Tibial artery (tissue), 4 donors: ENCODE measurements around the gene TYW1.
"Not testable (repeated sequence)": the region's sequence is repeated elsewhere in the genome, so short reads cannot be mapped to it uniquely, and the experiment has no call there.

Experiments
- DNase-seq, 2 donors: peaks; one replicate each; pipeline ENCODE4 v3.0.0-alpha.2; 2019
- H3K27ac ChIP-seq, 2 donors: fragments of 200-600 bp; sonication (generic) in 1 of 2; 1 replicate in 1 of 2; 2 replicates in 1 of 2; pipeline ENCODE4 v1.5.1; 2018 to 2019; ENCODE audit warnings: mild to moderate bottlenecking in 1 of 2
- H3K27me3 ChIP-seq, 2 donors: fragments of 200-600 bp; sonication (generic) in 1 of 2; one replicate each; pipeline versions ENCODE4 v1.5.1 to v1.6.0; 2016 to 2019
- H3K36me3 ChIP-seq, 3 donors: fragments of 200-600 bp; sonication (generic) in 2 of 3; one replicate each; pipeline ENCODE4 v1.5.1; 2016 to 2019; ENCODE audit warnings: mild to moderate bottlenecking in 2 of 3
- H3K4me1 ChIP-seq, 4 donors: fragments of 200-600 bp; sonication (generic) in 2 of 4; 1 replicate in 3 of 4; 2 replicates in 1 of 4; pipeline ENCODE4 v1.5.1; 2016 to 2019
- H3K4me3 ChIP-seq, 2 donors: fragments of 200-600 bp; sonication (generic) in 1 of 2; 1 replicate in 1 of 2; 2 replicates in 1 of 2; pipeline ENCODE4 v1.5.1; 2018 to 2019; ENCODE audit warnings: mild to moderate bottlenecking in 2 of 2
- H3K9me3 ChIP-seq, 3 donors: fragments of 200-600 bp; sonication (generic) in 1 of 3; one replicate each; pipeline ENCODE4 v1.5.1; 2016 to 2019
- intact Hi-C: fragments of 100-400 bp; cut with DNase I; formaldehyde crosslinking; loops from one replicate; pipeline ENCODE4 v1.15.0; 2023; ENCODE audit warnings: low total_unique reads

TYW1 gene

GRCh38 chr7:67139876-67140275, 143.2 kb downstream of the TYW1 start:
- H3K4me3 ChIP-seq, intact Hi-C loops, H3K27me3 ChIP-seq, DNase-seq, H3K4me1 ChIP-seq, H3K9me3 ChIP-seq, H3K36me3 ChIP-seq, H3K27ac ChIP-seq: not testable (repeated sequence)

DNA sequence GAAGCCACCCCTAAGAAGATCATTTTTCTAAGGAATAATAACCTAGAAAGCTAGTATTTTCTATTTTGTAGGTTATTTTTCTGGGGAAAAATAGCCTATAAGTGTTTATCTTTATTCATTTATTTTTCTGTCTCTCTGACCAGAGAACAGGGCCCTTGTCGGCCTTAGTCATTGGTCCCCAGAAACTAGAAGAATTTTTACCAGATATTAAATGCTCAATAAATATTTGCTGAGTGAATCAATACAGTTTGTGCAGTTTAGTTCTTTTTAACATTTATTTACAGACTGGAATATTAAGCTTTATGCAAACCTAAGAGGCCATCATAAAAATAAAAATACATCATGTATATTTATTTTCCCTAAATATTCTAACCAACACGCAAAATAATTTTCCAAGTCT, 144.4 kb downstream of the TYW1 start:
- H3K4me3 ChIP-seq, H3K27me3 ChIP-seq, DNase-seq, H3K9me3 ChIP-seq, H3K4me1 ChIP-seq, H3K27ac ChIP-seq, H3K36me3 ChIP-seq, intact Hi-C loops: not testable (repeated sequence)

- H3K36me3 ChIP-seq, H3K9me3 ChIP-seq, H3K4me3 ChIP-seq, H3K27me3 ChIP-seq, H3K4me1 ChIP-seq, intact Hi-C loops, DNase-seq, H3K27ac ChIP-seq: not testable (repeated sequence)
These were observed 146.6 kb downstream of the TYW1 start for GRCh38 chr7:67143091-67143786.

- H3K4me3 ChIP-seq, H3K27me3 ChIP-seq, DNase-seq, H3K9me3 ChIP-seq, H3K27ac ChIP-seq, H3K36me3 ChIP-seq, intact Hi-C loops, H3K4me1 ChIP-seq: not testable (repeated sequence)
These were observed 149.1 kb downstream of the TYW1 start for GRCh38 chr7:67145581-67146193.

DNA sequence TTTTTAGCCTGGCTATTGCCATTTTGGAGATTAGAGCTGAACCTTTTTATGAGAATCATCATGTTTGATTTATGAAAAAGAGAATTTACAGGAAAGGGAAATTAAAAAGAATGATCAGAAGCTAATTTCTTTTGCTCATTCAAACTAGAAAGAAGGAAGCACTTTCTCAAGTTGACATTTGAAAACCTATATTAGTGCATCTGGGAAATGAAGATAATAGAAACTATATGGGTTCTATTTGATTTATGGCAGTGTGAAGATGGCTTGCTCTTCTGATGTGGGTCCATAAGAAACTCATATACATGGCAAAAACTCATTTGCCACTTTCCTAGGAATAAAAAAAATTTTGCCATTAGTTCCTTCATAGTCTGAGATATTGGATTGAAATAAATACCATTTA, 152.5 kb downstream of the TYW1 start:
- H3K9me3 ChIP-seq, DNase-seq, H3K27me3 ChIP-seq, H3K4me1 ChIP-seq, H3K4me3 ChIP-seq, intact Hi-C loops, H3K27ac ChIP-seq: not testable (repeated sequence)
- peaks cover 5 to 13% (median 10%) of the 10 kb centered on the region in 3 donors for H3K36me3 ChIP-seq

- H3K36me3 ChIP-seq, result peaks cover 9 to 34% (median 30%) of the 10 kb centered on the region in 3 donors
- H3K4me3 ChIP-seq, H3K27ac ChIP-seq, H3K4me1 ChIP-seq, H3K9me3 ChIP-seq, DNase-seq, intact Hi-C loops, H3K27me3 ChIP-seq: not testable (repeated sequence)
These were observed 157.7 kb downstream of the TYW1 start for GRCh38 chr7:67154374-67154773.

DNA sequence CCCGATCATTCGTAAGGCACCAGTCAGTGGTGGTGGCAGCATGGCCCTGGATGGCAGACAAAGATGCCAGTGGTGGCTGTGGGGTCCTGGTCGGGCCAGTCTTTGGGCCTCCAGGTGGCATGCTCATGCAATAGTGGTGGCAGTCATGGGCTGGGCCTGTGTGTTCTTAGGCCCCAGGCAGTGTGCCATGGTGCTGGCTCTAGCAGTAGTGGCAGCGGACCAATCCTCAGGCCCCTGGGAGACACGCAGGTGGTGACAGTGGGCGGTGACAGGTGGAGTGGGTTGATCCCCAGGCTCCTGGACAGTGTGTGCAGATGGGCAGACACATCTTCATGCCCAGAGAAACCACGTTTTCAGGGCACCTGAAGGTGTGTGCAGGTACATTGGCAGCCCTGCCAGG, 159.4 kb downstream of the TYW1 start:
- H3K4me3 ChIP-seq, H3K4me1 ChIP-seq, intact Hi-C loops, H3K27me3 ChIP-seq, H3K27ac ChIP-seq, H3K9me3 ChIP-seq, DNase-seq: not testable (repeated sequence)
- peaks cover 9 to 34% (median 30%) of the 10 kb centered on the region in 3 donors for H3K36me3 ChIP-seq

DNA sequence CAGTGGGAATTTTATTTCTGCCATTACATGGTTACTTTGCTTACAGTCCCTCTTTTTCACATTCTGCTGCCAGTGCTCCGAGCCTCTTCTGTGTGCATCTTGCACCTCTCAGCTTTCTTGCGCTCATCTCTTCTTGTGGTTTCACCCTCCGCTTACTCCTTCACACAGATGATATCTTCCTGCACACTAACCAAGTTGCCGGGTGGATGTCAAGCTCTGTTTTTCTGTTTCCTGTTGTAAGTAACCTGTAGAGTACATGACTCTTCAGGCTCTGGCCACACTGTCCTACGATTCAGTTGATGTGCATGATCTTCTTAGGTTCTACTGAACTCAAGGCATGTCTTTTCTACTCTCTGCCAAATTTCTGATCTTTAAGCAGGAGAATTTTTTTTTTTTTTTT, 166.7 kb downstream of the TYW1 start:
- H3K36me3 ChIP-seq, DNase-seq, H3K4me1 ChIP-seq, H3K27me3 ChIP-seq, intact Hi-C loops, H3K27ac ChIP-seq, H3K4me3 ChIP-seq, H3K9me3 ChIP-seq: not testable (repeated sequence)

DNA sequence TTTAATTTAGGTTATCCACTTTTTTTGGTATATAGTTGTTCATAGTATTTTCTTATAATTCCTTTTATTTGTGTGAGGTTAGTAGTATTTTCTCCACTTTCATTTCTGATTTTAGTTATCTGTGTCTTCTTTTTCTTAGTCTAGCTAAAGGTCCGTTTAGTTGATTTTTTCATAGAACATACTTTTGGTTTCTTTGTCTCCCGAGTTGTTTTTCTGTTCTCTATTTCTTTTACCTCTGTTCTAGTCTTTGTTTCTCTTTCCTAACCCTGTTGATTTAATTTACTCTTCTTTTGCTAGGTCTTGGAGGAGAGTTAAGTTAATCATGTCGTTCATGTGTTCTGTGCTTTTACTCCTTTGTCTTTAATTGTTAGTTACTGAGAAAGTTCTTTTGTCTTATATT, 174.5 kb downstream of the TYW1 start:
- H3K4me3 ChIP-seq, H3K27ac ChIP-seq, H3K27me3 ChIP-seq, H3K9me3 ChIP-seq, DNase-seq, intact Hi-C loops, H3K4me1 ChIP-seq, H3K36me3 ChIP-seq: not testable (repeated sequence)

- H3K36me3 ChIP-seq, intact Hi-C loops, H3K4me3 ChIP-seq, H3K4me1 ChIP-seq, H3K9me3 ChIP-seq, H3K27me3 ChIP-seq, H3K27ac ChIP-seq, DNase-seq: not testable (repeated sequence)
These were observed 180.1 kb downstream of the TYW1 start for GRCh38 chr7:67176730-67177129.

GRCh38 chr7:67178915-67179688, 182.5 kb downstream of the TYW1 start:
- H3K27me3 ChIP-seq, H3K27ac ChIP-seq, H3K9me3 ChIP-seq, H3K4me3 ChIP-seq, DNase-seq, H3K4me1 ChIP-seq, H3K36me3 ChIP-seq, intact Hi-C loops: not testable (repeated sequence)

GRCh38 chr7:67182956-67183750, 186.5 kb downstream of the TYW1 start:
- H3K36me3 ChIP-seq, DNase-seq, H3K9me3 ChIP-seq, intact Hi-C loops, H3K27me3 ChIP-seq, H3K4me3 ChIP-seq, H3K4me1 ChIP-seq, H3K27ac ChIP-seq: not testable (repeated sequence)

- H3K27ac ChIP-seq, H3K9me3 ChIP-seq, H3K4me3 ChIP-seq, H3K36me3 ChIP-seq, H3K27me3 ChIP-seq, intact Hi-C loops, H3K4me1 ChIP-seq, DNase-seq: not testable (repeated sequence)
These were observed 188.5 kb downstream of the TYW1 start for GRCh38 chr7:67184912-67185659.
